H7 (cell line): ENCODE data around the gene BCAT1. TPM values are rescaled to one million over a fixed set of nuclear protein-coding genes. Genes with fewer than 3 reads are reported as not detected.
"Not testable (repeated sequence)": the region's sequence is repeated elsewhere in the genome, so short reads cannot be mapped to it uniquely, and the experiment has no call there.

Experiments
- DNase-seq: peaks from one replicate; pipeline ENCODE4 v3.0.0; 2012
- H3K27me3 ChIP-seq: 2 replicates; pipeline ENCODE4 v1.6.0; 2011; ENCODE audit warnings: mild to moderate bottlenecking, low read length; ENCODE audit not compliant: control insufficient read depth, insufficient read depth
- H3K36me3 ChIP-seq: replicated peaks from 2 replicates; pipeline ENCODE4 v1.5.1; 2011; ENCODE audit warnings: low read length; ENCODE audit not compliant: control insufficient read depth, insufficient read depth
- H3K4me3 ChIP-seq: 2 replicates; pipeline ENCODE4 v1.5.1; 2011; ENCODE audit warnings: low read depth, mild to moderate bottlenecking, control low read depth, low read length, moderate library complexity; ENCODE audit not compliant: insufficient read depth
- total RNA-seq: library from RNA; depleted of rRNA; stranded (reverse); fragments of >200 nt; shearing (Covaris generic); gene quantifications from 2 replicates; pipeline ENCODE4 v1.2.3, GENCODE V29; 2014

Gene BCAT1
- total RNA-seq, 1 experiment from 2014 or later, result 150 TPM

- H3K36me3 ChIP-seq, result no peaks in the 10 kb centered on the region
- no peak overlapping the region for H3K4me3 ChIP-seq
- H3K27me3 ChIP-seq, result no peaks in the 10 kb centered on the region
- DNase-seq, result no peak
These were observed 26.8 kb downstream of the BCAT1 start for GRCh38 chr12:24922090-24922489.

GRCh38 chr12:24921251-24922038 is 27.5 kb downstream of the BCAT1 start:
- Histone ChIP-seq H3K36me3 (no peaks in the 10 kb centered on the region), H3K27me3 (no peaks in the 10 kb centered on the region), H3K4me3 (no peak overlapping the region)
- DNase-seq, result no peak

- Histone ChIP-seq H3K27me3 (no peaks in the 10 kb centered on the region), H3K36me3 (no peaks in the 10 kb centered on the region), H3K4me3 (no peak overlapping the region)
- no peak for DNase-seq
These were observed 28.8 kb downstream of the BCAT1 start for GRCh38 chr12:24920141-24920540.

GRCh38 chr12:24919346-24920001 is 29.4 kb downstream of the BCAT1 start:
- H3K27me3 ChIP-seq, result no peaks in the 10 kb centered on the region
- H3K36me3 ChIP-seq, result no peaks in the 10 kb centered on the region
- no peak for DNase-seq
- H3K4me3 ChIP-seq, result no peak overlapping the region

DNA sequence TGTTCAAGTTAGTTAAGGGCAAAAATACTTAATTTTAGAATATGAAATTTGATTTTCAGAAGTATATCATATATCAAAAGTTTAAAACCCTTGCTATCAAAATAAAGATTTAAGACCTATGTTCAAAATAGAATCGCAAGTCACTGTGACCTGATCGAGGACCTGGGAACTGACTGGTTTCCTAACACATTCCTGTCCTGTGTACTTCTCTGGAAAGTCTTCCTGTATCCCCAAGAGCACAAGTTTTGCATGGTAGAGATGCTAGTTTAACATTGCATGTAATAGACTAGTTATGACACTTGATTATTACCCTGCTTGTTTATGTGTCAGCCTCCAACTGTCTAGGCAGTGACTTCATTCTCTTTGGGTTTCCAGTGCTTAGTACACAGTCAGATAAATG is 30.3 kb downstream of the BCAT1 start:
- H3K4me3 ChIP-seq, result no peak overlapping the region
- no peak for DNase-seq
- H3K36me3 ChIP-seq, result no peaks in the 10 kb centered on the region
- H3K27me3 ChIP-seq, result no peaks in the 10 kb centered on the region

DNA sequence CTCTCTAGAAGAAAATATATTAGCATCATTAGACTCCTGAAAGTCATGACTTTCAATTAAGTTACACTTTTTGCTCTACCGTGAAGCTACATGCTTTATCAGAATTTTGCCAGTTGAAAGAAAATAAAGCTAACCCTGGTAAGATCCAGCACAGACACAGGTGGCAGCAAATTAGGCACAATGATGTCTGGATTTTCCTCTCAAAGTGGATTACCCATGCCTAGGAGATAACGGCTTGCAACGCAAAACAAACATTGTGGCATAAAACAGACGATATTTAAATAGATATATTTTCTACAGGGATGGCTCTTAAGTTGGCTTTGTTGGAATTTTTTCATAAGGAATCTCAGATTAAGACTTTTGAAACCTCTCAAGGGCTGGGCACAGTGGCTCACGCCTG is 33.4 kb downstream of the BCAT1 start:
- Histone ChIP-seq H3K36me3 (no peaks in the 10 kb centered on the region), H3K27me3 (no peaks in the 10 kb centered on the region), H3K4me3 (no peak overlapping the region)
- no peak for DNase-seq

GRCh38 chr12:24913953-24914352 is 34.9 kb downstream of the BCAT1 start:
- Histone ChIP-seq H3K36me3 (no peaks in the 10 kb centered on the region), H3K27me3 (no peaks in the 10 kb centered on the region), H3K4me3 (no peak overlapping the region)
- no peak for DNase-seq

DNA sequence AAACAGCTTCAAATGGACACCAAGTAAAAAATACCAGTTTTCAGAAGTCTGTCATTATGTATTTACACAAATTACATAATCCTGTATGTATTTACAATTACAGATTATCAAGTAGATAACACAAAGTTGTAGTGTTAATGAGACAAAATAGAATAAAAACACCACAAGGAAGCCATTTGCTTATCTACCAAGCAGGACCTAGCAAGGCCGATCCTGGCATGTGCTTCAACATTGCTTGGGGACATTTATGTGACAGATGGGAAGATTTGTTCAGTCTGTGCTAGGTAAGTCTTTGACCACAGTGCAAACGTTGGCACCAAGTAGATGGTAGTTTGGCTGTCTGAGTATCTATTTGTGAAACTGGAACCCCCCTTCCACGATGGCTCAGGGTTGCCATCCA is 35.8 kb downstream of the BCAT1 start:
- Histone ChIP-seq H3K4me3 (no peak overlapping the region), H3K27me3 (no peaks in the 10 kb centered on the region), H3K36me3 (no peaks in the 10 kb centered on the region; the same call in 1 of the 2 replicates)
- no peak for DNase-seq

DNA sequence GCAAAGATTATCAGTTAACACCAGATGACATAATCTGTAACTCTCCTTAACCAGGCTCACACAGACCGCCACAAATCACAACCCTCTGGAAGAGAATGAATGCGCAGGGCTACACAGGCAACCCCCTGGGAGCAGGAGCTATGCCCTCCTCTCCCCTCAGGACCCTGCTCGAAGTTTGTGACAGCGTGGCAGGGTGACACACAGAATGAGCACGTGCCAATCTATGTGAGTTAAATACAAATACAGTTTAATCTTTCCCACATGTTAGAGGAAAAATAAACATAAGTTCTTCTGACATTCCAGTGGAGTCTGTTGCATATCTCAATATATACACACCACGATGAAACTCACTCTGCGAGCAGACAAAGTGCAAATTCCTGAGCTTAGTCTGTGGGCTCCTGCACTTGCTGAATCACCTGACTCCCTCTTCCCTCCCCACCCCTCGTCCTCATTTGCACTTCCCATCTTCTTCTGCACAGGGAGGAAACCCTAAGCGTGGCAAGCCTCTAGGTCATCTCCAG is 37.6 kb downstream of the BCAT1 start:
- Histone ChIP-seq H3K27me3 (no peaks in the 10 kb centered on the region), H3K4me3 (no peak overlapping the region), H3K36me3 (no peaks in the 10 kb centered on the region; the same call in 1 of the 2 replicates)
- no peak for DNase-seq

GRCh38 chr12:24910192-24910591 is 38.7 kb downstream of the BCAT1 start:
- H3K27me3 ChIP-seq, H3K36me3 ChIP-seq, H3K4me3 ChIP-seq, DNase-seq: not testable (repeated sequence)

GRCh38 chr12:24909667-24910066 is 39.2 kb downstream of the BCAT1 start:
- no peak overlapping the region for H3K4me3 ChIP-seq
- no peaks in the 10 kb centered on the region for H3K27me3 ChIP-seq
- DNase-seq, result no peak
- H3K36me3 ChIP-seq, result no peaks in the 10 kb centered on the region; the same call in 1 of the 2 replicates

GRCh38 chr12:24907464-24907863 is 41.4 kb downstream of the BCAT1 start:
- H3K27me3 ChIP-seq, result no peaks in the 10 kb centered on the region
- DNase-seq, result no peak
- no peak overlapping the region for H3K4me3 ChIP-seq
- H3K36me3 ChIP-seq, result no peaks in the 10 kb centered on the region; the same call in 1 of the 2 replicates

DNA sequence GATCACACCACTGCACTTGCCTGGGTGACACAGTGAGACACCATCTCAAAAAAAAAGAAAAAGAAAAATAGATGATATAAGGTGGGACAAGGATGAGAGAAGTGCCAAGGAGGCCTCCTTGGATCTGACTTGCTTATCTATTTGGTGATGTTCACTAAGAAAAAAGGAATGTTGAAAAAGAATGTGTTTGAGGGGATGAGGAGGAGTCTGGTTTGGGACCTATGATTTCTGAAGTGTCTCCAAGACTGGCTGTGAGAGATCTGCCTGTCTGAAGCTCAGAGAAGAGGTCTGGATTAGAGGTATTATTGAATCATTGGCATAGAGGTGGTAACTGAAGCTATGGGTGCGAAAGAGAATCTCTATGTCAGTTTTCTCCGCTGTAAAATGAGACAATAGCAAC is 42.8 kb downstream of the BCAT1 start:
- no peaks in the 10 kb centered on the region for H3K27me3 ChIP-seq

GRCh38 chr12:24905431-24905830 is 43.5 kb downstream of the BCAT1 start:
- H3K4me3 ChIP-seq, result no peak overlapping the region
- no peaks in the 10 kb centered on the region; the same call in 1 of the 2 replicates for H3K36me3 ChIP-seq
- H3K27me3 ChIP-seq, result no peaks in the 10 kb centered on the region
- DNase-seq, result no peak

More for the DNA sequence above, 42.8 kb downstream of the BCAT1 start:
- DNase-seq, result no peak
- H3K4me3 ChIP-seq, result no peak overlapping the region
- no peaks in the 10 kb centered on the region; the same call in 1 of the 2 replicates for H3K36me3 ChIP-seq

GRCh38 chr12:24904871-24905270 is 44.0 kb downstream of the BCAT1 start:
- Histone ChIP-seq H3K27me3 (no peaks in the 10 kb centered on the region), H3K4me3 (no peak overlapping the region), H3K36me3 (no peaks in the 10 kb centered on the region; the same call in 1 of the 2 replicates)
- DNase-seq, result no peak
